DOHH2 (cell line): ENCODE measurements around the gene SS18L1.

Experiments used
- H3F3A ChIP-seq: fragments of 200-600 bp; sonication (generic), shearing (Covaris generic); 2 replicates; pipeline ENCODE4 v1.6.0; 2016; ENCODE audit warnings: antibody characterized with exemption, mild to moderate bottlenecking; ENCODE audit not compliant: control insufficient read depth, insufficient read depth
- H3K27ac ChIP-seq: fragments of 200-600 bp; sonication (generic); 2 replicates; pipeline ENCODE4 v1.5.1; 2014; ENCODE audit warnings: low read depth, mild to moderate bottlenecking, low read length, moderate library complexity
- H3K27me3 ChIP-seq: fragments of 200-600 bp; sonication (generic); 2 replicates; pipeline ENCODE4 v1.6.1; 2014; ENCODE audit warnings: mild to moderate bottlenecking, low read length, mixed read lengths; ENCODE audit not compliant: control insufficient read depth
- H3K36me3 ChIP-seq: fragments of 200-600 bp; sonication (generic); 2 replicates; pipeline ENCODE4 v1.6.1; 2014; ENCODE audit warnings: mild to moderate bottlenecking, low read length, moderate library complexity, mixed read lengths; ENCODE audit not compliant: control insufficient read depth
- H3K4me1 ChIP-seq: fragments of 200-600 bp; sonication (generic); 2 replicates; pipeline ENCODE4 v1.6.1; 2014; ENCODE audit warnings: mild to moderate bottlenecking, low read length, mixed read lengths; ENCODE audit not compliant: control insufficient read depth
- H3K4me2 ChIP-seq: fragments of 200-600 bp; sonication (generic); 2 replicates; pipeline ENCODE4 v1.6.0; 2014; ENCODE audit warnings: mild to moderate bottlenecking, low read length, moderate library complexity
- H3K4me3 ChIP-seq: fragments of 200-600 bp; sonication (generic); 2 replicates; pipeline ENCODE4 v1.5.1; 2014; ENCODE audit warnings: mild to moderate bottlenecking, low read length, mixed read lengths
- H3K79me2 ChIP-seq: fragments of 200-600 bp; sonication (generic); 2 replicates; pipeline ENCODE4 v1.6.1; 2014; ENCODE audit warnings: mild to moderate bottlenecking, low read length, mixed read lengths; ENCODE audit not compliant: control insufficient read depth
- H3K9me2 ChIP-seq: fragments of 200-600 bp; sonication (generic); replicated peaks from 2 replicates; pipeline ENCODE4 v1.6.1; 2014; ENCODE audit warnings: mild to moderate bottlenecking, low read length, mixed read lengths; ENCODE audit not compliant: control insufficient read depth
- H3K9me3 ChIP-seq: fragments of 200-600 bp; sonication (generic); 2 replicates; pipeline ENCODE4 v1.6.1; 2014; ENCODE audit warnings: antibody characterized with exemption, low read length, mixed read lengths; ENCODE audit not compliant: control insufficient read depth, insufficient read depth
- H4K20me1 ChIP-seq: fragments of 200-600 bp; sonication (generic); 2 replicates; pipeline ENCODE4 v1.6.0; 2014; ENCODE audit warnings: low read depth, mild to moderate bottlenecking, antibody characterized with exemption, low read length, moderate library complexity; ENCODE audit not compliant: control insufficient read depth, insufficient read depth
- EZH2phosphoT487 ChIP-seq: fragments of 200-600 bp; sonication (generic); IDR thresholded peaks from 2 replicates; pipeline ENCODE4 v1.6.1; 2017; ENCODE audit warnings: borderline replicate concordance, mild to moderate bottlenecking, antibody characterized with exemption, low read length, moderate library complexity, mixed read lengths
- TF ChIP-seq, protein P1 (sequence below): fragments of 200-600 bp; sonication (generic); IDR thresholded peaks from one replicate; pipeline ENCODE4 v1.5.1; 2014; ENCODE audit warnings: antibody characterized with exemption, mild to moderate bottlenecking, low read depth, low read length; ENCODE audit not compliant: poor library complexity, severe bottlenecking

The SS18L1 gene

DNA sequence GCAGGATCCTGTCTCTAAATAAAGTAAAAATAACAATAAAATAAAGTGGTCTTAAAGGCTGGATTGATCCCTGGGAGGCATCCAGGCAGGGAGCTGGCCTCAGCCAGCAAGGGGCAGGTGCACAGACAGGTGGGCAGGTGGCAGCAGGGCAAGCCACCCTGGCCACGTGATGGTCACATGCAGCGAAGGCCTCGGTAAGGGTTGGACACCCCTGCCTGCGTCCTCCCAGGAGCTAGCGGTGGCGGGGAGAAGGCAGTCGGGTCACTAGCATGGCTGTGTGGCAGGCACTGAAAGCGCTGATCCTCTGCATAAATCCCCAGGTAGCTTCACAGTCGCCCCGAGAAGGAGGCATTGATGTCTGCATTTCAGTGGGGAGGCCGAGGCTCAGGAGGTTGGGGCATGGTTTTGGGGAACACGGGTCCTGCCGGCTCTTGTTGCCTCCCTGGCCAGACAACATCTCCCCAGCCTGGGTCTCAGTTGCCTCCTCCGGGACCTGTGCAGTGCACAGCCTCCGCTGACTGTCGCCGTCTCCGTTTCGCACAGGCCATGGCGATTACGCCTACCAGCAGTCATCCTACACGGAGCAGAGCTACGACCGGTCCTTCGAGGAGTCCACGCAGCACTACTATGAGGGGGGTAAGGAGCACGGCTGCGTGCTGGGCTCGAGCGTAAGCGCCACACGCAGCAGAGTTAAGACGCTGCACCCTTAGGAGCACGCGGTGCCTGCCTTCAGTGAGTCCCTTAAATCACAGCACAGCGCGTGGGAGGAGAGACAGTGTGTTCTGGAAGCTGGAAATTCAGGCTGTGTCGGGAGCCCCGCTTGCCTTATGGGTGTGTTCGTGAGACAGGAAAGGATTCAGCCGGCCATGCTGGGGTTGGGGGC is 21.6 kb downstream of the SS18L1 start:
- H3K9me2 ChIP-seq, result no peaks in the 10 kb centered on the region
- no peak overlapping the region for H3K4me3 ChIP-seq
- TF ChIP-seq, protein P1, sequence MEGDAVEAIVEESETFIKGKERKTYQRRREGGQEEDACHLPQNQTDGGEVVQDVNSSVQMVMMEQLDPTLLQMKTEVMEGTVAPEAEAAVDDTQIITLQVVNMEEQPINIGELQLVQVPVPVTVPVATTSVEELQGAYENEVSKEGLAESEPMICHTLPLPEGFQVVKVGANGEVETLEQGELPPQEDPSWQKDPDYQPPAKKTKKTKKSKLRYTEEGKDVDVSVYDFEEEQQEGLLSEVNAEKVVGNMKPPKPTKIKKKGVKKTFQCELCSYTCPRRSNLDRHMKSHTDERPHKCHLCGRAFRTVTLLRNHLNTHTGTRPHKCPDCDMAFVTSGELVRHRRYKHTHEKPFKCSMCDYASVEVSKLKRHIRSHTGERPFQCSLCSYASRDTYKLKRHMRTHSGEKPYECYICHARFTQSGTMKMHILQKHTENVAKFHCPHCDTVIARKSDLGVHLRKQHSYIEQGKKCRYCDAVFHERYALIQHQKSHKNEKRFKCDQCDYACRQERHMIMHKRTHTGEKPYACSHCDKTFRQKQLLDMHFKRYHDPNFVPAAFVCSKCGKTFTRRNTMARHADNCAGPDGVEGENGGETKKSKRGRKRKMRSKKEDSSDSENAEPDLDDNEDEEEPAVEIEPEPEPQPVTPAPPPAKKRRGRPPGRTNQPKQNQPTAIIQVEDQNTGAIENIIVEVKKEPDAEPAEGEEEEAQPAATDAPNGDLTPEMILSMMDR, result no peak
- no peak for TF ChIP-seq EZH2phosphoT487
- H3K27ac ChIP-seq, result no peak overlapping the region
- no peaks in the 10 kb centered on the region for H3K4me1 ChIP-seq
- no peaks in the 10 kb centered on the region for H4K20me1 ChIP-seq
- peaks cover 25% of the 10 kb centered on the region for H3K36me3 ChIP-seq
- no peaks in the 10 kb centered on the region for H3K79me2 ChIP-seq
- no peak overlapping the region for H3K4me2 ChIP-seq
- no peaks in the 10 kb centered on the region for H3K27me3 ChIP-seq
- no peaks in the 10 kb centered on the region for H3K9me3 ChIP-seq
- H3F3A ChIP-seq, result no peaks in the 10 kb centered on the region

DNA sequence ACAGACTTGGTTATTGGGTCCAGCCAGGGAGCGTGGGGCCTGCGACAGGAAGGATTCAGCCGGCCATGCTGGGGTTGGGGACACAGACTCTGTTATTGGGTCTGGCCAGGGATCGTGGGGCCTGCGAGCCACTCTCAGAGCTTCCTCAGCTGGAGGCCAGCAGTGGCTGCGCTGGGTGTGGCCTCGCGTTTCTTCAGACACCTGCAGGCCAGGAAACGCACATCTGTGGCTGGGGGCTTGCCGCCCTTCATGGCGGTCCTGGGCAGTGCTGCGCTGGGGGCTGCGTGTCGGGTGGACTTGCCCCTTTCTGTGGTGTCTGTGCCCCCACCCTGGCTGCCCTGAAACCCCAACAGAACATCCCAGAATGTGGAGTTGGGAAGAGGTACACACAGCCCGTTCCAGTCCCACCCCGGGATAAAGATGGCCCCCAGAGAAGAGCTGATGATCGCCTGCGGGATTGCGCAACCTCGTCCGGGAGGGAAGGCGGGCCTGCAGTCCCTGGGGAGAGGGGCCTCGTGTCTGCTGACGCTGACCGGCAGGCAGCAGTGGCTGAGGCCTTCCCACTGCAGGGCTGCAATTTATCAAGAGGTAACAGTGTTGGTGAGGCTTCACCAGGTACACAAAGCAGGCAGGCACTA is 22.3 kb downstream of the SS18L1 start:
- Histone ChIP-seq H3K27ac (no peak overlapping the region), H3F3A (no peaks in the 10 kb centered on the region), H3K36me3 (peaks cover 25% of the 10 kb centered on the region), H3K9me3 (no peaks in the 10 kb centered on the region), H3K4me3 (no peak overlapping the region), H4K20me1 (no peaks in the 10 kb centered on the region), H3K79me2 (no peaks in the 10 kb centered on the region), H3K27me3 (no peaks in the 10 kb centered on the region), H3K9me2 (no peaks in the 10 kb centered on the region), H3K4me1 (no peaks in the 10 kb centered on the region), H3K4me2 (no peak overlapping the region)
- no peak for TF ChIP-seq EZH2phosphoT487
- TF ChIP-seq, protein P1, result no peak

DNA sequence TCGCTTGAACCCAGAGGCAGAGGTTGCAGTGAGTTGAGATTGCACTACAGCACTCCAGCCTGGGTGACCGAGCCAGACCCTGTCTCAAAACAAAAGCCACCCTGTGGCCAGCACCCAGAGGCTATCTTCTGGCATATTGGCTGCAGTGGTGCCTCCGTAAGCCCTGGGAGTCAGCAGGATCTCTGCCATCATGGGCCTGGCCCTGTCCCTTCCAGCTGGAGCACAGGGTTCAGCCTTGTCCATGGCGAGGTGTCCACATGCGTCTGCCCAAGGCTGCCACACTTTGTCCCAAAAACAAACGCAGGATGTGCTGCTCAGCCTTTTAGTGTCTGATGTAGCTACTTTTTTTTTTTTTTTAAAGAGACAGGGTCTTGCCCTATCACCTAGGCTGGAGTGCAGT is 23.9 kb downstream of the SS18L1 start:
- no peak overlapping the region for H3K4me3 ChIP-seq
- H3K4me2 ChIP-seq, result no peak overlapping the region
- no peaks in the 10 kb centered on the region for H3K9me2 ChIP-seq
- peaks cover 21% of the 10 kb centered on the region for H3K36me3 ChIP-seq
- H4K20me1 ChIP-seq, result no peaks in the 10 kb centered on the region
- H3K27ac ChIP-seq, result no peak overlapping the region
- H3F3A ChIP-seq, result no peaks in the 10 kb centered on the region
- TF ChIP-seq, protein P1, result no peak
- no peak for TF ChIP-seq EZH2phosphoT487
- no peaks in the 10 kb centered on the region for H3K27me3 ChIP-seq
- H3K4me1 ChIP-seq, result no peaks in the 10 kb centered on the region
- no peaks in the 10 kb centered on the region for H3K9me3 ChIP-seq
- no peaks in the 10 kb centered on the region for H3K79me2 ChIP-seq
